IMR-90 (cell line): Measurements from ENCODE around the gene AUNIP. TPM values are rescaled to one million over a fixed set of nuclear protein-coding genes. Genes with fewer than 3 reads are reported as not detected.

Experiments used
- ATAC-seq: fragments of 200-7000 bp; cut with Tn5 transposase; 2 replicates; pipeline ENCODE4 v1.9.1; 2020; ENCODE audit warnings: low read depth, mild to moderate bottlenecking, moderate library complexity
- BruUV-seq: library from RNA; stranded (reverse); fragments of 400-500 nt; replicated peaks from 2 replicates; lab custom pipeline; 2021; lab: Mats Ljungman, UMichigan
- CTCF ChIA-PET: fragments of 300-600 bp; formaldehyde crosslinking; extraction: SDS; loops from one replicate; lab custom pipeline; 2021; ENCODE audit warnings: antibody characterized with exemption; lab: Yijun Ruan, JAX
- POLR2A ChIA-PET: fragments of 300-600 bp; sonication (Branson Sonifier 250); formaldehyde crosslinking; loops from one replicate; lab custom pipeline; 2022; ENCODE audit warnings: antibody characterized with exemption; ENCODE audit not compliant: unreplicated experiment; lab: Charles Lee
- DNase-seq: peaks from one replicate; pipeline ENCODE4 v3.0.0; 2013
- H2AFZ ChIP-seq: replicated peaks from 2 replicates; pipeline ENCODE3; 2013; ENCODE audit warnings: low read length, mild to moderate bottlenecking; ENCODE audit not compliant: poor library complexity
- H2AK5ac ChIP-seq: 2 replicates; pipeline ENCODE4 v1.6.1; 2013; ENCODE audit warnings: low read depth, low read length, inconsistent platforms
- H2AK9ac ChIP-seq: replicated peaks from 2 replicates; pipeline ENCODE3; 2013; ENCODE audit warnings: mild to moderate bottlenecking, low read depth, low read length, moderate library complexity; ENCODE audit not compliant: poor library complexity
- H2BK120ac ChIP-seq: 2 replicates; pipeline ENCODE4 v1.6.1; 2013; ENCODE audit warnings: low read depth, low read length, inconsistent platforms
- H2BK15ac ChIP-seq: 3 replicates; pipeline ENCODE4 v1.6.1; 2013; ENCODE audit warnings: low read depth, low read length, inconsistent platforms
- H2BK20ac ChIP-seq: 2 replicates; pipeline ENCODE4 v1.6.1; 2013; ENCODE audit warnings: low read depth, mild to moderate bottlenecking, inconsistent platforms, low read length, moderate library complexity
- H2BK5ac ChIP-seq: 2 replicates; pipeline ENCODE4 v1.6.1; 2013; ENCODE audit warnings: mild to moderate bottlenecking, low read depth, low read length, inconsistent platforms; ENCODE audit not compliant: poor library complexity, severe bottlenecking
- H3K14ac ChIP-seq: replicated peaks from 2 replicates; pipeline ENCODE4 v1.6.1; 2013; ENCODE audit warnings: low read depth, low read length, inconsistent platforms
- H3K18ac ChIP-seq: 2 replicates; pipeline ENCODE4 v1.6.1; 2013; ENCODE audit warnings: low read depth, low read length, control low read depth
- H3K23ac ChIP-seq: 2 replicates; pipeline ENCODE4 v1.6.1; 2013; ENCODE audit warnings: low read depth, low read length, inconsistent platforms
- H3K27ac ChIP-seq: 2 replicates; pipeline ENCODE4 v1.5.1; 2013; ENCODE audit warnings: mild to moderate bottlenecking, control low read depth, low read length; ENCODE audit not compliant: insufficient read depth
- H3K27me3 ChIP-seq: 2 replicates; pipeline ENCODE4 v1.6.1; 2013; ENCODE audit warnings: low read length; ENCODE audit not compliant: control insufficient read depth, insufficient read depth
- H3K36me3 ChIP-seq: 2 replicates; pipeline ENCODE4 v1.6.1; 2013; ENCODE audit warnings: low read length, mixed read lengths; ENCODE audit not compliant: control insufficient read depth, insufficient read depth
- H3K4ac ChIP-seq: 2 replicates; pipeline ENCODE4 v1.6.1; 2013; ENCODE audit warnings: low read depth, low read length, inconsistent platforms
- H3K4me1 ChIP-seq: 2 replicates; pipeline ENCODE4 v1.6.1; 2013; ENCODE audit warnings: low read length, mixed read lengths; ENCODE audit not compliant: control insufficient read depth, insufficient read depth
- H3K4me2 ChIP-seq: 2 replicates; pipeline ENCODE4 v1.6.1; 2013; ENCODE audit warnings: low read depth, mild to moderate bottlenecking, control low read depth, low read length, moderate library complexity
- H3K4me3 ChIP-seq: 2 replicates; pipeline ENCODE4 v1.5.1; 2013; ENCODE audit warnings: low read depth, mild to moderate bottlenecking, control low read depth, low read length, moderate library complexity; ENCODE audit not compliant: insufficient read depth
- H3K56ac ChIP-seq: 2 replicates; pipeline ENCODE4 v1.6.1; 2013; ENCODE audit warnings: low read length, inconsistent platforms; ENCODE audit not compliant: insufficient read depth; ENCODE audit errors: extremely low read depth
- H3K79me1 ChIP-seq, 2 experiments: 2 replicates each; pipeline ENCODE4 v1.6.1; 2013; ENCODE audit warnings: low read length in 2 of 2, inconsistent platforms in 1 of 2, low read depth in 1 of 2
- H3K9ac ChIP-seq: 2 replicates; pipeline ENCODE4 v1.6.1; 2013; ENCODE audit warnings: low read depth, low read length, control low read depth
- H3K9me1 ChIP-seq: 2 replicates; pipeline ENCODE4 v1.6.1; 2013; ENCODE audit warnings: low read length, inconsistent platforms; ENCODE audit not compliant: insufficient read depth
- H3K9me3 ChIP-seq: 2 replicates; pipeline ENCODE4 v1.6.1; 2013; ENCODE audit warnings: low read length; ENCODE audit not compliant: control insufficient read depth, insufficient read depth
- H4K20me1 ChIP-seq: 2 replicates; pipeline ENCODE4 v1.6.1; 2013; ENCODE audit warnings: low read length, inconsistent platforms; ENCODE audit not compliant: insufficient read depth
- H4K5ac ChIP-seq: 2 replicates; pipeline ENCODE4 v1.6.1; 2013; ENCODE audit warnings: mild to moderate bottlenecking, low read depth, low read length, control low read depth
- H4K8ac ChIP-seq, 2 experiments: 2 replicates each; pipeline ENCODE4 v1.6.1; 2013; ENCODE audit warnings: low read depth in 2 of 2, low read length in 2 of 2, control low read depth in 1 of 2, inconsistent platforms in 1 of 2
- H4K91ac ChIP-seq: 2 replicates; pipeline ENCODE4 v1.6.1; 2013; ENCODE audit warnings: low read depth, low read length, inconsistent platforms; ENCODE audit not compliant: insufficient read depth
- BHLHE40 ChIP-seq: fragments of 150-350 bp; IDR thresholded peaks from 2 replicates; pipeline ENCODE4 v1.6.1; 2016; ENCODE audit warnings: mild to moderate bottlenecking, low read depth, low read length
- CEBPB ChIP-seq: IDR thresholded peaks from 2 replicates; pipeline ENCODE4 v1.6.1; 2012; ENCODE audit warnings: low read depth, low read length, improper control_type of control experiment
- MAFK ChIP-seq: IDR thresholded peaks from 2 replicates; pipeline ENCODE4 v1.6.1; 2012; ENCODE audit warnings: low read depth, low read length, improper control_type of control experiment
- MAZ ChIP-seq: IDR thresholded peaks from 2 replicates; pipeline ENCODE4 v1.6.1; 2012; ENCODE audit warnings: low read depth, mild to moderate bottlenecking, low read length, improper control_type of control experiment, moderate library complexity, borderline replicate concordance
- MXI1 ChIP-seq: IDR thresholded peaks from 2 replicates; pipeline ENCODE4 v1.6.1; 2012; ENCODE audit warnings: low read depth, mild to moderate bottlenecking, low read length, moderate library complexity, borderline replicate concordance
- RAD21 ChIP-seq: IDR thresholded peaks from 2 replicates; pipeline ENCODE4 v1.6.1; 2012; ENCODE audit warnings: low read length, improper control_type of control experiment
- RCOR1 ChIP-seq: IDR thresholded peaks from 2 replicates; pipeline ENCODE4 v1.6.1; 2012; ENCODE audit warnings: mild to moderate bottlenecking, low read length, improper control_type of control experiment; ENCODE audit not compliant: insufficient replicate concordance
- RFX5 ChIP-seq: IDR thresholded peaks from 2 replicates; pipeline ENCODE4 v1.8.0; 2012; ENCODE audit warnings: low read depth, mild to moderate bottlenecking, low read length, moderate library complexity
- WGBS, 2 experiments: methylation state at CpG; one replicate each; pipeline versions ENCODE4 v1.1.5 to v1.1.7; 2013; ENCODE audit warnings: missing lambda C conversion rate in 2 of 2; ENCODE audit not compliant: insufficient read length in 1 of 2; ENCODE audit errors: extremely low coverage in 2 of 2; 5-methylcytosine and 5-hydroxymethylcytosine counted together
- dilution Hi-C: fragments of 300-500 bp; cut with HindIII; formaldehyde crosslinking; loops from one replicate; pipeline ENCODE4 v1.14.3; 2018; ENCODE audit warnings: low sequenced_read_pairs; ENCODE audit not compliant: unreplicated experiment
- in situ Hi-C: fragments of 300-500 bp; cut with MboI; formaldehyde crosslinking; loops from 3 replicates; pipeline ENCODE4 v1.14.3; 2019; ENCODE audit warnings: low sequenced_read_pairs, inconsistent platforms, mixed read lengths
- intact Hi-C: fragments of 100-400 bp; cut with micrococcal nuclease; formaldehyde crosslinking; loops from 2 replicates; pipeline ENCODE4 v1.10.0; 2022
- polyA plus RNA-seq, 3 experiments: library from polyadenylated mRNA; depleted of rRNA; stranded (reverse); fragments of >200 nt; gene quantifications; 2 replicates each; pipeline ENCODE4 v1.2.3, GENCODE V29; 2012; ENCODE audit warnings: low replicate concordance in 1 of 3
- total RNA-seq: library from RNA; depleted of rRNA; stranded (reverse); fragments of >200 nt; gene quantifications from 2 replicates; pipeline ENCODE4 v1.2.3, GENCODE V29; 2012
- TF ChIP-seq, protein P1 (sequence below): conservative IDR thresholded peaks from 2 replicates; pipeline ENCODE4 v1.5.1; 2012; ENCODE audit warnings: mild to moderate bottlenecking, low read depth, low read length, improper control_type of control experiment

AUNIP gene
- total and polyA plus RNA-seq, 2 of the 4 experiments (the other 2 are of a cell fraction) = 2.4 to 5.0 TPM

GRCh38 chr1:25898223-25899015 lies 39.2 kb upstream of the AUNIP start:
- Histone ChIP-seq H3K4me1 (peaks cover 17% of the 10 kb centered on the region), H3K4me3 (no peak overlapping the region), H3K4ac (no peak overlapping the region), H3K9me3 (no peaks in the 10 kb centered on the region), H2BK5ac (no peak overlapping the region), H3K23ac (no peak overlapping the region), H3K79me1 (peaks cover 40 to 77% of the 10 kb centered on the region in 2 experiments), H3K14ac (no peak overlapping the region), H4K20me1 (0 out of 2 replicates have a peak, but pooled peaks cover 4% of the 10 kb centered on the region), H4K91ac (no peak overlapping the region), H2BK120ac (no peak overlapping the region), H2AK5ac (no peak overlapping the region), H2AFZ (no peak overlapping the region), H3K9me1 (peaks cover 17% of the 10 kb centered on the region), H3K56ac (no peak overlapping the region), H3K27me3 (no peaks in the 10 kb centered on the region), H3K9ac (no peak overlapping the region), H3K4me2 (no peak overlapping the region), H3K27ac (no peak overlapping the region), H4K8ac (no peak overlapping the region), H2BK20ac (no peak overlapping the region), H3K18ac (no peak overlapping the region), H2AK9ac (no peak overlapping the region), H2BK15ac (no peak overlapping the region), H4K5ac (no peak overlapping the region), H3K36me3 (peaks cover 38% of the 10 kb centered on the region)
- no peak for DNase-seq
- no peak for ATAC-seq
- dilution Hi-C loops = no loop called here
- in situ Hi-C loops = loop anchor here (5.0 kb wide), 1 partner anchor 99 kb away; the partner anchor contains the start of gene PAFAH2
- ChIA-PET CTCF (interaction anchor here (4.3 kb wide), 1 partner anchor 98 kb away, joined by 47 read pairs; the partner anchor contains the start of gene PAFAH2), POLR2A (no interaction called here)
- no TSS peak for BruUV-seq
- TF ChIP-seq MAFK (no peak), RFX5 (no peak), RCOR1 (no peak), MAZ (no peak), CEBPB (no peak), BHLHE40 (no peak), RAD21 (no peak), MXI1 (no peak)
- TF ChIP-seq, protein P1, sequence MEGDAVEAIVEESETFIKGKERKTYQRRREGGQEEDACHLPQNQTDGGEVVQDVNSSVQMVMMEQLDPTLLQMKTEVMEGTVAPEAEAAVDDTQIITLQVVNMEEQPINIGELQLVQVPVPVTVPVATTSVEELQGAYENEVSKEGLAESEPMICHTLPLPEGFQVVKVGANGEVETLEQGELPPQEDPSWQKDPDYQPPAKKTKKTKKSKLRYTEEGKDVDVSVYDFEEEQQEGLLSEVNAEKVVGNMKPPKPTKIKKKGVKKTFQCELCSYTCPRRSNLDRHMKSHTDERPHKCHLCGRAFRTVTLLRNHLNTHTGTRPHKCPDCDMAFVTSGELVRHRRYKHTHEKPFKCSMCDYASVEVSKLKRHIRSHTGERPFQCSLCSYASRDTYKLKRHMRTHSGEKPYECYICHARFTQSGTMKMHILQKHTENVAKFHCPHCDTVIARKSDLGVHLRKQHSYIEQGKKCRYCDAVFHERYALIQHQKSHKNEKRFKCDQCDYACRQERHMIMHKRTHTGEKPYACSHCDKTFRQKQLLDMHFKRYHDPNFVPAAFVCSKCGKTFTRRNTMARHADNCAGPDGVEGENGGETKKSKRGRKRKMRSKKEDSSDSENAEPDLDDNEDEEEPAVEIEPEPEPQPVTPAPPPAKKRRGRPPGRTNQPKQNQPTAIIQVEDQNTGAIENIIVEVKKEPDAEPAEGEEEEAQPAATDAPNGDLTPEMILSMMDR = no peak
- intact Hi-C loops = loop anchor here (5.0 kb wide), 1 partner anchor 76 kb away; no protein-coding TSS in a partner anchor
- 100% methylated on average over 1 of the region's 11 CpGs; no CpG with 5 or more reads in 1 of the 2 experiments for WGBS, 2 experiments
